Nephron progenitor cell (in vitro differentiated cells): ENCODE results near the gene LAIR1.

Experiments used
- DNase-seq: peaks from one replicate; pipeline ENCODE4 v3.0.0; 2021
- H3K27ac Mint-ChIP-seq: 2 replicates; pipeline ENCODE4 v1.8.0; 2021; ENCODE audit warnings: mild to moderate bottlenecking, moderate library complexity, mixed read lengths
- H3K27me3 Mint-ChIP-seq: 2 replicates; pipeline ENCODE4 v1.8.0; 2021; ENCODE audit warnings: mild to moderate bottlenecking, low read depth, mixed read lengths; ENCODE audit not compliant: poor library complexity
- H3K36me3 Mint-ChIP-seq: 2 replicates; pipeline ENCODE4 v1.8.0; 2021; ENCODE audit warnings: low read depth, mixed read lengths
- H3K4me1 Mint-ChIP-seq: 2 replicates; pipeline ENCODE4 v1.8.0; 2021; ENCODE audit warnings: mixed read lengths
- H3K4me3 Mint-ChIP-seq: 2 replicates; pipeline ENCODE4 v1.8.0; 2021; ENCODE audit warnings: mild to moderate bottlenecking, moderate library complexity, mixed read lengths
- H3K9me3 Mint-ChIP-seq: 2 replicates; pipeline ENCODE4 v1.8.0; 2021; ENCODE audit warnings: mild to moderate bottlenecking, moderate library complexity, mixed read lengths
- TF ChIP-seq, protein P1 (sequence below): fragments of 200-600 bp; sonication (generic); IDR thresholded peaks from 2 replicates; pipeline ENCODE4 v1.5.0; 2021; ENCODE audit warnings: antibody characterized with exemption

Gene LAIR1

DNA sequence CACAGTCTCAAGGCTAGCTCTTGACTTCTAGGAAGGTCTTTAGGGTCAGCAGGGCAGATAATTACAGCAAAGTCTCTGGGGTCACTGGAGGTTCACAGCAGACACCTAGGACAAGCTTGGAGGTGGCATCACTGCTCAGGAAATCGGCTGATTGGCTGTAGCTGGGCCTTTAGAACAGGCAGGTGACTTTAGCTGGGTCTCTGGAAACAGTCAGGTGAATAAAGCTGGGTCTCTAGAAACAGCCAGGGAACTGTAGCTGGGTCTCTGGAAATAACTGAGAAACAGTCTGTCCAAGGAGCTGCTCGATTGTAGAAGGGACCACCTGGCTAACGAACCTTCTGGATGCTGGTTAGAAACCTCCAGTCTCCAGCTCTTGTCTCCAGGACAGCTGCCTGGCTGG lies 10.0 kb downstream of the LAIR1 start:
- Mint-ChIP-seq H3K9me3 (peaks cover 9% of the 10 kb centered on the region), H3K36me3 (no peaks in the 10 kb centered on the region), H3K4me3 (no peak overlapping the region), H3K27ac (no peak overlapping the region), H3K27me3 (peaks cover 27% of the 10 kb centered on the region), H3K4me1 (no peaks in the 10 kb centered on the region)
- TF ChIP-seq, protein P1, sequence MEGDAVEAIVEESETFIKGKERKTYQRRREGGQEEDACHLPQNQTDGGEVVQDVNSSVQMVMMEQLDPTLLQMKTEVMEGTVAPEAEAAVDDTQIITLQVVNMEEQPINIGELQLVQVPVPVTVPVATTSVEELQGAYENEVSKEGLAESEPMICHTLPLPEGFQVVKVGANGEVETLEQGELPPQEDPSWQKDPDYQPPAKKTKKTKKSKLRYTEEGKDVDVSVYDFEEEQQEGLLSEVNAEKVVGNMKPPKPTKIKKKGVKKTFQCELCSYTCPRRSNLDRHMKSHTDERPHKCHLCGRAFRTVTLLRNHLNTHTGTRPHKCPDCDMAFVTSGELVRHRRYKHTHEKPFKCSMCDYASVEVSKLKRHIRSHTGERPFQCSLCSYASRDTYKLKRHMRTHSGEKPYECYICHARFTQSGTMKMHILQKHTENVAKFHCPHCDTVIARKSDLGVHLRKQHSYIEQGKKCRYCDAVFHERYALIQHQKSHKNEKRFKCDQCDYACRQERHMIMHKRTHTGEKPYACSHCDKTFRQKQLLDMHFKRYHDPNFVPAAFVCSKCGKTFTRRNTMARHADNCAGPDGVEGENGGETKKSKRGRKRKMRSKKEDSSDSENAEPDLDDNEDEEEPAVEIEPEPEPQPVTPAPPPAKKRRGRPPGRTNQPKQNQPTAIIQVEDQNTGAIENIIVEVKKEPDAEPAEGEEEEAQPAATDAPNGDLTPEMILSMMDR, result no peak
- DNase-seq, result no peak

DNA sequence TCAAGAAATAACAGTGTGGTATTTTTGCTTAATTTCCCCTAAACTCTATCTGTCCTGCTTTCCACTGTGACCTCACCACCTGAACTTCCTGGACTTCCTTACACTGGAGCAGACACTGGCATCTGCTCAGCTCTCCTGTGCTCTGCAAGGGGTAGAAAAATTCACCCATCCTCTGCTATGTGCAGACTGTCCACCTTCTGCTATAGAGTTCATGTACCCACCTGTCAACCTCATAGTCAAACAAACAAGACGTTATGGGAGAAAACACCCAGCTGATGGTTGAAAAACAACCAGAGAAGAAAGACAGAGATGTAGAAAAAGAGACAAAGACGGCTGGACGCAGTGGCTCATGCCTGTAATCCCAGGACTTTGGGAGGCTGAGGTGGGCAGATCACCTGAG lies 12.2 kb downstream of the LAIR1 start:
- Mint-ChIP-seq H3K27me3 (peaks cover 47% of the 10 kb centered on the region), H3K27ac (no peak overlapping the region), H3K4me1 (no peaks in the 10 kb centered on the region), H3K4me3 (no peak overlapping the region), H3K9me3 (peaks cover 26% of the 10 kb centered on the region), H3K36me3 (no peaks in the 10 kb centered on the region)
- TF ChIP-seq, protein P1, result no peak
- DNase-seq, result no peak

GRCh38 chr19:54352041-54352440 lies 12.7 kb downstream of the LAIR1 start:
- Mint-ChIP-seq H3K4me3 (no peak overlapping the region), H3K36me3 (no peaks in the 10 kb centered on the region), H3K27me3 (peaks cover 48% of the 10 kb centered on the region), H3K4me1 (no peaks in the 10 kb centered on the region), H3K27ac (no peak overlapping the region), H3K9me3 (peaks cover 31% of the 10 kb centered on the region)
- TF ChIP-seq, protein P1, result no peak
- DNase-seq, result no peak

DNA sequence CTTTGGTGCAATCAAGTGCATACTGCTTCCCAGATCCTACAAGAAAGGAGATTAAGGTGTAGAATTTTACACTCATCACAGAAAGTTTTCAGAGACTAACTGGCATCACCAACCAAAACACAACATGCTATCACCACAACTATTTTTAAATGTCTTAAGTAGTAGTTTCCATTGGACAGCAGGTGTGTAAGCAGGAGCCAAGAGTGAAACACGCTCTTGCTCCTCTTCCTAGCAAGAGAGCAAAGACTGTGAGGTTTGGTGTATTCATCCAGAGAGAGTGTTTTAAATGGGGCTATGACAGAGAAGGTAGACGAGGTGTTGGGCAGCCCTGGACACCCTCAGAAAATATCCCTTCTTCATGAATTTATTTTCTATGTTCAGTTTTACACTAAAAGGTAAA lies 13.3 kb downstream of the LAIR1 start:
- Mint-ChIP-seq H3K27me3 (peaks cover 48% of the 10 kb centered on the region), H3K9me3 (peaks cover 36% of the 10 kb centered on the region), H3K4me3 (no peak overlapping the region), H3K27ac (no peak overlapping the region), H3K36me3 (no peaks in the 10 kb centered on the region), H3K4me1 (no peaks in the 10 kb centered on the region)
- no peak for DNase-seq
- TF ChIP-seq, protein P1, result no peak

DNA sequence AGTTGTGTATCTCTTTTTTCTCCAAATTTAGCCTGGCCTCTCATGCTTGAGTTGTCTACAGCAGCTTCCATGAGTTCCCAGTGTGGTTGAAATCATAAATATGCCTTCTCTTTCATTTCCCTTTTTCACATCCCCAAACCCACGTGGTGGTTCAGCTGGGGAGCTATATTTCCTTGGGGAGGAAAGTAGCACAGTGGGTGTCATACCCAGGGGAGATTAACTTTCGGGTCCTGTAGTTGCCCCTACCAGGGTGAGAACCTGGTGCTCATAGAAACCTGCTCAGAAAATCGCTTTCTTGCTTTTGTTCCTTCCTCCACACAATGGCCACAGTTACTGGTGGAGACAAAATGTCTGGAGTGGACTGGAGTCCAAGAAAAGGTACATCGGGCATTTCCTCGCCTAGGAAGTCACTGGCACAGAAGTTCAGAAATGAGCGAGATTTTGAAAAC lies 18.8 kb downstream of the LAIR1 start:
- TF ChIP-seq, protein P1, result no peak
- Mint-ChIP-seq H3K27ac (no peak overlapping the region), H3K9me3 (peaks cover 64% of the 10 kb centered on the region), H3K4me1 (no peaks in the 10 kb centered on the region), H3K27me3 (peaks cover 45% of the 10 kb centered on the region), H3K4me3 (no peak overlapping the region), H3K36me3 (no peaks in the 10 kb centered on the region)
- no peak for DNase-seq

GRCh38 chr19:54343868-54344267 lies 20.9 kb downstream of the LAIR1 start:
- TF ChIP-seq, protein P1, result no peak
- H3K36me3 Mint-ChIP-seq, result no peaks in the 10 kb centered on the region
- peaks cover 28% of the 10 kb centered on the region for H3K27me3 Mint-ChIP-seq
- H3K27ac Mint-ChIP-seq, result no peak overlapping the region
- no peak overlapping the region for H3K4me3 Mint-ChIP-seq
- DNase-seq, result no peak
- peaks cover 74% of the 10 kb centered on the region for H3K9me3 Mint-ChIP-seq
- H3K4me1 Mint-ChIP-seq, result no peaks in the 10 kb centered on the region
